B cell (primary cell): ENCODE results near the gene CDR2L. TPM values are rescaled to one million over a fixed set of nuclear protein-coding genes. Genes with fewer than 3 reads are reported as not detected.

Experiments used
- ATAC-seq: fragments of 200-7000 bp; cut with Tn5 transposase; one replicate; pipeline ENCODE4 v1.10.0; 2021; ENCODE audit warnings: low read depth, mild to moderate bottlenecking, moderate number of reproducible peaks, moderate library complexity
- CTCF ChIA-PET: fragments of 350-600 bp; sonication (Branson Sonifier 250); formaldehyde crosslinking; loops from one replicate; lab custom pipeline; 2021; ENCODE audit warnings: antibody characterized with exemption, inconsistent platforms; lab: Charles Lee
- POLR2A ChIA-PET: fragments of 350-600 bp; sonication (Branson Sonifier 250); formaldehyde crosslinking; loops from one replicate; lab custom pipeline; 2021; ENCODE audit warnings: antibody characterized with exemption; lab: Charles Lee
- DNase-seq: peaks from one replicate; pipeline ENCODE4 v3.0.0; 2013
- H2AFZ ChIP-seq: 2 replicates; pipeline ENCODE4 v1.6.1; 2012; ENCODE audit warnings: mild to moderate bottlenecking, low read depth, low read length; ENCODE audit not compliant: insufficient read depth, poor library complexity, severe bottlenecking
- H3K27ac ChIP-seq, 2 donors: 1 replicate in 1 of 2; 2 replicates in 1 of 2; pipeline ENCODE4 v1.5.1; 2012 to 2013; ENCODE audit warnings: low read length in 2 of 2, mild to moderate bottlenecking in 2 of 2, moderate library complexity in 1 of 2
- H3K27me3 ChIP-seq, 4 experiments: fragments of 200-600 bp in 1 of 4; sonication (generic) in 1 of 4; replicated peaks in 1 of 4; 1 replicate in 2 of 4; 2 replicates in 2 of 4; pipeline versions ENCODE4 v1.6.1 to v1.7.0; 2013 to 2016; ENCODE audit warnings: low read length in 3 of 4, mild to moderate bottlenecking in 2 of 4, mixed read lengths in 1 of 4, moderate library complexity in 1 of 4; ENCODE audit not compliant: insufficient read depth in 4 of 4, control insufficient read depth in 3 of 4; ENCODE audit errors: control extremely low read depth in 1 of 4
- H3K36me3 ChIP-seq, 2 experiments: replicated peaks in 1 of 2; 1 replicate in 1 of 2; 2 replicates in 1 of 2; pipeline versions ENCODE4 v1.6.1 to v1.7.1; 2013; ENCODE audit warnings: low read length in 1 of 2; ENCODE audit not compliant: insufficient read depth in 2 of 2, control insufficient read depth in 1 of 2; ENCODE audit errors: control extremely low read depth in 1 of 2, extremely low read depth in 1 of 2
- H3K4me1 ChIP-seq, 2 donors: fragments of 200-600 bp in 1 of 2; sonication (generic) in 1 of 2; 1 replicate in 1 of 2; 2 replicates in 1 of 2; pipeline versions ENCODE4 v1.5.1 to v1.6.1; 2013 to 2017; ENCODE audit warnings: low read length in 2 of 2; ENCODE audit not compliant: control insufficient read depth in 2 of 2, insufficient read depth in 2 of 2
- H3K4me2 ChIP-seq: replicated peaks from 2 replicates; pipeline ENCODE3; 2012; ENCODE audit warnings: mild to moderate bottlenecking, low read depth, low read length; ENCODE audit not compliant: poor library complexity, severe bottlenecking
- H3K4me3 ChIP-seq, 5 experiments: fragments of 200-600 bp in 1 of 5; sonication (generic) in 1 of 5; 1 replicate in 3 of 5; 2 replicates in 2 of 5; pipeline versions ENCODE4 v1.5.1 to v1.7.0; 2011 to 2016; ENCODE audit warnings: low read length in 4 of 5, mild to moderate bottlenecking in 4 of 5, low read depth in 2 of 5, control low read depth in 1 of 5, moderate library complexity in 1 of 5; ENCODE audit not compliant: insufficient read depth in 1 of 5; ENCODE audit errors: control extremely low read depth in 1 of 5, extremely low read depth in 1 of 5
- H3K79me2 ChIP-seq: fragments of 200-600 bp; sonication (generic); one replicate; pipeline ENCODE4 v1.6.0; 2016; ENCODE audit warnings: low read length; ENCODE audit not compliant: control insufficient read depth, insufficient read depth
- H3K9ac ChIP-seq: fragments of 200-600 bp; sonication (generic); 2 replicates; pipeline ENCODE4 v1.6.1; 2017; ENCODE audit warnings: mild to moderate bottlenecking, low read length, moderate library complexity
- H3K9me3 ChIP-seq, 3 donors: one replicate each; pipeline versions ENCODE4 v1.6.1 to v1.7.1; 2013; ENCODE audit warnings: low read length in 2 of 3; ENCODE audit not compliant: control insufficient read depth in 2 of 3, insufficient read depth in 1 of 3; ENCODE audit errors: control extremely low read depth in 1 of 3
- H4K20me1 ChIP-seq: 2 replicates; pipeline ENCODE4 v1.6.0; 2012; ENCODE audit warnings: mild to moderate bottlenecking, low read length; ENCODE audit not compliant: insufficient read depth, control insufficient read depth, poor library complexity, severe bottlenecking
- H3K27ac Mint-ChIP-seq: one replicate; pipeline ENCODE4 v1.8.0; 2021; ENCODE audit warnings: mixed read lengths
- H3K27me3 Mint-ChIP-seq: one replicate; pipeline ENCODE4 v1.8.0; 2021; ENCODE audit warnings: mixed read lengths
- H3K4me1 Mint-ChIP-seq: one replicate; pipeline ENCODE4 v1.8.0; 2021; ENCODE audit warnings: mixed read lengths
- H3K4me3 Mint-ChIP-seq: one replicate; pipeline ENCODE4 v1.8.0; 2021; ENCODE audit warnings: mixed read lengths
- H3K9me3 Mint-ChIP-seq: one replicate; pipeline ENCODE4 v1.8.0; 2022; ENCODE audit warnings: mixed read lengths; ENCODE audit not compliant: insufficient read depth
- CTCF ChIP-seq: fragments of 200-600 bp; IDR thresholded peaks from one replicate; pipeline ENCODE4 v1.8.0; 2022; ENCODE audit warnings: antibody characterized with exemption, mild to moderate bottlenecking
- EZH2 ChIP-seq: IDR thresholded peaks from 2 replicates; pipeline ENCODE4 v1.6.1; 2012; ENCODE audit warnings: borderline replicate concordance, low read depth, mild to moderate bottlenecking, moderate library complexity, low read length; ENCODE audit not compliant: insufficient read depth, poor library complexity, severe bottlenecking
- WGBS: methylation state at CpG from one replicate; pipeline ENCODE4 v1.1.5; 2013; ENCODE audit warnings: missing lambda C conversion rate; ENCODE audit not compliant: insufficient coverage; 5-methylcytosine and 5-hydroxymethylcytosine counted together
- intact Hi-C: fragments of 100-400 bp; cut with micrococcal nuclease; formaldehyde crosslinking; loops from one replicate; pipeline ENCODE4 v1.10.0; 2022
- polyA plus RNA-seq: library from polyadenylated mRNA; depleted of rRNA; stranded (reverse); fragments of >200 nt; gene quantifications from 2 replicates; pipeline ENCODE4 v1.2.3, GENCODE V29; 2012
- small RNA-seq: library from RNA; depleted of rRNA; stranded (forward); fragments of <200 nt; gene quantifications from one replicate; pipeline ENCODE3, GENCODE V24; 2012; ENCODE audit warnings: low replicate concordance, low read depth; ENCODE audit not compliant: insufficient read length
- total RNA-seq, 2 donors: library from RNA; stranded (reverse); fragments of 120-200 nt in 1 of 2; gene quantifications; 1 replicate in 1 of 2; 2 replicates in 1 of 2; pipeline versions ENCODE4 v1.2.3 to v1.2.4, GENCODE V29; 2013 to 2022

CDR2L gene
- total and polyA plus RNA-seq, 2 donors (not counting 1 experiment from before 2014, with no cell fraction given): 0.03 TPM; not detected in 1

- peaks cover 17% of the 10 kb centered on the region for H3K79me2 ChIP-seq
- Mint-ChIP-seq H3K4me1 (peaks cover 25% of the 10 kb centered on the region), H3K27ac (no peak overlapping the region), H3K9me3 (no peaks in the 10 kb centered on the region), H3K4me3 (no peak overlapping the region), H3K27me3 (no peaks in the 10 kb centered on the region)
- H3K9me3 ChIP-seq: no peaks in the 10 kb centered on the region
- no peaks in the 10 kb centered on the region for H4K20me1 ChIP-seq
- peaks cover 13 to 16% of the 10 kb centered on the region in 2 donors for H3K4me1 ChIP-seq
- POLR2A ChIA-PET: no interaction called here
- no peak overlapping the region for H3K27ac ChIP-seq
- ATAC-seq (no peak), DNase-seq (no peak)
- H3K4me3 ChIP-seq: no peak overlapping the region
- no peak overlapping the region for H2AFZ ChIP-seq
- no peak for TF ChIP-seq EZH2
- TF ChIP-seq CTCF: no peak
- H3K9ac ChIP-seq: no peak overlapping the region
- peaks cover 0 to 15% of the 10 kb centered on the region in 2 experiments for H3K36me3 ChIP-seq
- H3K27me3 ChIP-seq: no peaks in the 10 kb centered on the region
- CTCF ChIA-PET: interaction anchor here (0.8 to 2.3 kb wide), 3 partner anchors 10 to 122 kb away, joined by 3 to 6 read pairs (median 4); no protein-coding TSS in a partner anchor
- no peak overlapping the region for H3K4me2 ChIP-seq
- intact Hi-C loops: loop anchor here (5.0 to 10.0 kb wide), 2 partner anchors 133 to 155 kb away; partner anchors contain the start of genes NUP85 and SUMO2
Observed at GRCh38 chr17:75049706-75050105, 62.3 kb downstream of the CDR2L start.

DNA sequence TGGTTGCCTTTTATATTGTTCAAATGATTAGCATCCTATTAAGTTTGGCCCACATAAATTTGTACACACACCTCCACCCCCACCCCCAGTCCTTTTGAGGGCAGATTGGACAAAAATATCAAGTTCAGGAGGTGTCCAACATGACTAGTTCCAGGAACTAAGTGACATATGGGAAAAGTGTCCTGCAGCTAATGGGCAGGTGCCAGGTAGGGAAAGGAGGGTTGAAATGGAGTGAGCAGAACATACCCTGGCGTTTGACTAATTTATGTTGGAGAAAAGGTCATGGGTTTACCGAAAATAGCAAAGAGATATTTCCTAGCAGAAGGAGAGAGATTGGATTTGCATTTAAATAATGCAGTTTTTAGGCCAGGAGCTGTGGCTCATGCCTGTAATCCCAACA is 64.5 kb downstream of the CDR2L start:
- H3K27ac Mint-ChIP-seq: no peak overlapping the region
- no peak overlapping the region for H3K9ac ChIP-seq

More for the DNA sequence above, 64.5 kb downstream of the CDR2L start:
- Mint-ChIP-seq H3K4me3 (no peak overlapping the region), H3K9me3 (no peaks in the 10 kb centered on the region), H3K4me1 (peaks cover 15% of the 10 kb centered on the region), H3K27me3 (no peaks in the 10 kb centered on the region)
- Histone ChIP-seq H3K27me3 (no peaks in the 10 kb centered on the region), H3K36me3 (peaks cover 0 to 19% of the 10 kb centered on the region in 2 experiments), H2AFZ (no peak overlapping the region), H3K4me2 (no peak overlapping the region), H3K79me2 (peaks cover 11% of the 10 kb centered on the region), H3K9me3 (no peaks in the 10 kb centered on the region), H3K27ac (no peak overlapping the region), H3K4me3 (no peak overlapping the region), H3K4me1 (peaks cover 9 to 10% of the 10 kb centered on the region in 2 donors), H4K20me1 (no peaks in the 10 kb centered on the region)
- DNase-seq (no peak), ATAC-seq (no peak)
- 93% methylated on average over 2 of the region's 2 CpGs for WGBS
- ChIA-PET CTCF (interaction anchor here (1.0 to 2.3 kb wide), 2 partner anchors 62 to 90 kb away, joined by 3 to 7 read pairs; no protein-coding TSS in a partner anchor), POLR2A (no interaction called here)
- intact Hi-C loops: no loop called here
- no peak for TF ChIP-seq EZH2
- no peak for TF ChIP-seq CTCF

Small RNAs within 50 kb of the gene (small RNA-seq; reads per million reads assigned to genes)
- not detected for gene RN7SL573P
- gene RNU6-362P: not detected

Other genes starting within 250 kb of the CDR2L start
- gene NHERF1, start 239.0 kb upstream of the CDR2L start, total RNA-seq: 69.5 and 81.8 TPM in 2 replicates
- 45.0 and 56.2 TPM in 2 replicates for gene NHERF1, start 239.0 kb upstream of the CDR2L start, polyA plus RNA-seq
- 66.6 and 71.1 TPM in 2 replicates for gene NAT9, start 211.3 kb upstream of the CDR2L start, total RNA-seq
- 73.6 and 86.5 TPM in 2 replicates for gene NAT9, start 211.3 kb upstream of the CDR2L start, polyA plus RNA-seq
- gene GRIN2C, start 127.7 kb upstream of the CDR2L start, total RNA-seq: not detected in 2 replicates
- 0.03 TPM in 1 of 2 replicates, not detected in the other for gene GRIN2C, start 127.7 kb upstream of the CDR2L start, polyA plus RNA-seq
- gene FDXR, start 114.6 kb upstream of the CDR2L start, total RNA-seq: 6.7 and 7.0 TPM in 2 replicates
- gene FDXR, start 114.6 kb upstream of the CDR2L start, polyA plus RNA-seq: 4.6 TPM in 2 replicates
- not detected in 2 replicates for gene FADS6, start 94.0 kb upstream of the CDR2L start, total RNA-seq
- gene FADS6, start 94.0 kb upstream of the CDR2L start, polyA plus RNA-seq: not detected in 2 replicates
- not detected in 2 replicates for gene USH1G, start 64.4 kb upstream of the CDR2L start, total RNA-seq
- gene USH1G, start 64.4 kb upstream of the CDR2L start, polyA plus RNA-seq: not detected in 2 replicates
- not detected in 2 replicates for gene OTOP2, start 63.4 kb upstream of the CDR2L start, total RNA-seq
- not detected in 2 replicates for gene OTOP2, start 63.4 kb upstream of the CDR2L start, polyA plus RNA-seq
- gene OTOP3, start 51.7 kb upstream of the CDR2L start, total RNA-seq: not detected in 2 replicates
- gene OTOP3, start 51.7 kb upstream of the CDR2L start, polyA plus RNA-seq: not detected in 2 replicates
- 1.7 and 3.9 TPM in 2 replicates for gene HID1, start 14.9 kb upstream of the CDR2L start, total RNA-seq
- 4.0 and 6.3 TPM in 2 replicates for gene HID1, start 14.9 kb upstream of the CDR2L start, polyA plus RNA-seq
- gene MRPL58, start 25.0 kb downstream of the CDR2L start, total RNA-seq: 20.8 and 23.3 TPM in 2 replicates
- 20.4 and 21.6 TPM in 2 replicates for gene MRPL58, start 25.0 kb downstream of the CDR2L start, polyA plus RNA-seq
- gene ATP5PD, start 59.3 kb downstream of the CDR2L start, total RNA-seq: 98.8 and 101 TPM in 2 replicates
- gene ATP5PD, start 59.3 kb downstream of the CDR2L start, polyA plus RNA-seq: 70.8 and 92.1 TPM in 2 replicates
- gene KCTD2, start 59.6 kb downstream of the CDR2L start, total RNA-seq: 23.2 and 24.6 TPM in 2 replicates
- 15.1 and 15.7 TPM in 2 replicates for gene KCTD2, start 59.6 kb downstream of the CDR2L start, polyA plus RNA-seq
- 9.3 and 13.7 TPM in 2 replicates for gene SLC16A5, start 100.3 kb downstream of the CDR2L start, total RNA-seq
- gene SLC16A5, start 100.3 kb downstream of the CDR2L start, polyA plus RNA-seq: 5.1 and 14.5 TPM in 2 replicates
- 15.7 and 15.9 TPM in 2 replicates for gene ARMC7, start 122.3 kb downstream of the CDR2L start, total RNA-seq
- gene ARMC7, start 122.3 kb downstream of the CDR2L start, polyA plus RNA-seq: 9.2 and 10.4 TPM in 2 replicates
- gene NT5C, start 144.1 kb downstream of the CDR2L start, total RNA-seq: 98.9 and 103 TPM in 2 replicates
- 133 and 184 TPM in 2 replicates for gene NT5C, start 144.1 kb downstream of the CDR2L start, polyA plus RNA-seq
- 37.6 and 37.8 TPM in 2 replicates for gene JPT1, start 166.9 kb downstream of the CDR2L start, total RNA-seq
- gene JPT1, start 166.9 kb downstream of the CDR2L start, polyA plus RNA-seq: 34.8 and 39.7 TPM in 2 replicates
- gene SUMO2, start 195.3 kb downstream of the CDR2L start, total RNA-seq: 229 and 234 TPM in 2 replicates
- gene SUMO2, start 195.3 kb downstream of the CDR2L start, polyA plus RNA-seq: 35.1 and 54.7 TPM in 2 replicates
- gene NUP85, start 218.0 kb downstream of the CDR2L start, total RNA-seq: 128 and 142 TPM in 2 replicates
- gene NUP85, start 218.0 kb downstream of the CDR2L start, polyA plus RNA-seq: 97.5 and 170 TPM in 2 replicates